ENCODE data around the gene NFATC2.

DNA sequence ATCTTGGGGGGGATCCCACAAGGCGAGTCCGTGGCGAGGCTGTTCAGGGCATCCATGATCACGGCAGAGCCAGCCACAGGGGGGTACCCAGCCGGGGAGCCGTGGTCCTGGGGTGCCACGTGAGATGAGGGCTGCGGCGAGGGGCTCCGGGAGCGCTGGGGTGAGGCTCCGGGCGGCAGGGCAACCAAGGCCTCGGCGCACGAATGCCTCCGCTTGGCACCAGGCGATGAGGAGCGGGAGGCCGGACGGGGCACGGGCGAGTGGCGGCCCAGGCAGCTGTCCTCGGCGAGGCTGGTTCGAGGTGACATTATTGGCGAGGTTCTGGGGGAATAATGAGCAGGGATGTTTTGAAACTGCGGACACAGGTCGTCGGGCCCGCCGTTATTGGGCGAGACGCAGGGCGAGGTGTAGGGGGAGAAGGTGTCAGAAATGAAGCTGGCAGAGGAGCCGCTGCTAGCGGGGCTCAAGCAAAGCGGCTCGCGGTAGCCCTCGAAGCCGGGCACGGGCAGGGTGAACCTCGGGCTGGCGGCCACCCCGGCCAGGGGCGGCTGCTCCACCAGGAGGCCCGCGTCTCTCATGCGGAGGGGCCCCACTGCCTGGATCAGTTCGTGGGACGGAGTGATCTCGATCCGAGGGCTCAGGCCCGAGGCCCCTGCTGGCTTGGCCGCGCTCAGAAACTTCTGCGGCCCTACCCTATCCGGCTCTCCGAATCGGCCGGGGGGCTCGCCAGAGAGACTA lies 19.1 kb downstream of the NFATC2 start:
- TF ChIP-seq SIN3A (IDR thresholded peaks at IDR 0.05; ENCODE audit: borderline replicate concordance, insufficient read depth, low read length) = no peak
- no peak for TF ChIP-seq TAF1 (IDR thresholded peaks at IDR 0.05; ENCODE audit: borderline replicate concordance, insufficient read depth, low read length)
- TF ChIP-seq, protein P1, sequence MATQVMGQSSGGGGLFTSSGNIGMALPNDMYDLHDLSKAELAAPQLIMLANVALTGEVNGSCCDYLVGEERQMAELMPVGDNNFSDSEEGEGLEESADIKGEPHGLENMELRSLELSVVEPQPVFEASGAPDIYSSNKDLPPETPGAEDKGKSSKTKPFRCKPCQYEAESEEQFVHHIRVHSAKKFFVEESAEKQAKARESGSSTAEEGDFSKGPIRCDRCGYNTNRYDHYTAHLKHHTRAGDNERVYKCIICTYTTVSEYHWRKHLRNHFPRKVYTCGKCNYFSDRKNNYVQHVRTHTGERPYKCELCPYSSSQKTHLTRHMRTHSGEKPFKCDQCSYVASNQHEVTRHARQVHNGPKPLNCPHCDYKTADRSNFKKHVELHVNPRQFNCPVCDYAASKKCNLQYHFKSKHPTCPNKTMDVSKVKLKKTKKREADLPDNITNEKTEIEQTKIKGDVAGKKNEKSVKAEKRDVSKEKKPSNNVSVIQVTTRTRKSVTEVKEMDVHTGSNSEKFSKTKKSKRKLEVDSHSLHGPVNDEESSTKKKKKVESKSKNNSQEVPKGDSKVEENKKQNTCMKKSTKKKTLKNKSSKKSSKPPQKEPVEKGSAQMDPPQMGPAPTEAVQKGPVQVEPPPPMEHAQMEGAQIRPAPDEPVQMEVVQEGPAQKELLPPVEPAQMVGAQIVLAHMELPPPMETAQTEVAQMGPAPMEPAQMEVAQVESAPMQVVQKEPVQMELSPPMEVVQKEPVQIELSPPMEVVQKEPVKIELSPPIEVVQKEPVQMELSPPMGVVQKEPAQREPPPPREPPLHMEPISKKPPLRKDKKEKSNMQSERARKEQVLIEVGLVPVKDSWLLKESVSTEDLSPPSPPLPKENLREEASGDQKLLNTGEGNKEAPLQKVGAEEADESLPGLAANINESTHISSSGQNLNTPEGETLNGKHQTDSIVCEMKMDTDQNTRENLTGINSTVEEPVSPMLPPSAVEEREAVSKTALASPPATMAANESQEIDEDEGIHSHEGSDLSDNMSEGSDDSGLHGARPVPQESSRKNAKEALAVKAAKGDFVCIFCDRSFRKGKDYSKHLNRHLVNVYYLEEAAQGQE (IDR thresholded peaks at IDR 0.05; ENCODE audit: insufficient read depth in 1 of 2, low read depth in 2 of 2, low read length in 2 of 2) = no peak
- TF ChIP-seq POLR2AphosphoS5 (IDR thresholded peaks at IDR 0.05; ENCODE audit: low read depth, low read length) = no peak
- TF ChIP-seq FOXP2 (optimal IDR thresholded peaks at IDR 0.05; ENCODE audit: borderline replicate concordance, extremely low read depth, extremely low read length, insufficient read depth) = no peak

Data from PFSK-1 (cell line).